Ascending aorta (tissue), 2 donors: Measurements from ENCODE around the gene RAB40B. TPM values are rescaled to one million over a fixed set of nuclear protein-coding genes. Genes with fewer than 3 reads are reported as not detected.

Experiments used
- DNase-seq, 2 donors: peaks; one replicate each; pipeline ENCODE4 v3.0.0-alpha.2; 2019; ENCODE audit warnings: low spot score in 2 of 2
- H3K27ac ChIP-seq, 2 donors: fragments of 200-600 bp; sonication (generic); one replicate each; pipeline ENCODE4 v1.5.1; 2016 to 2017; ENCODE audit warnings: mild to moderate bottlenecking in 1 of 2
- H3K27me3 ChIP-seq: fragments of 200-600 bp; sonication (generic); one replicate; pipeline ENCODE4 v1.5.1; 2017
- H3K36me3 ChIP-seq, 2 donors: fragments of 200-600 bp; sonication (generic); one replicate each; pipeline ENCODE4 v1.5.1; 2016
- H3K4me1 ChIP-seq, 2 donors: fragments of 200-600 bp; sonication (generic); one replicate each; pipeline ENCODE4 v1.5.1; 2016 to 2017; ENCODE audit warnings: mild to moderate bottlenecking in 1 of 2
- H3K4me3 ChIP-seq, 2 donors: fragments of 200-600 bp; sonication (generic); one replicate each; pipeline ENCODE4 v1.5.1; 2016 to 2017; ENCODE audit warnings: mild to moderate bottlenecking in 1 of 2
- H3K9me3 ChIP-seq, 2 donors: fragments of 200-600 bp; sonication (generic); one replicate each; pipeline ENCODE4 v1.5.1; 2016
- intact Hi-C: fragments of 100-400 bp; cut with DNase I; formaldehyde crosslinking; loops from one replicate; pipeline ENCODE4 v1.15.1; 2023
- total RNA-seq: library from RNA; depleted of rRNA; stranded (reverse); fragments of >200 nt; gene quantifications from one replicate; pipeline ENCODE4 v1.1.0, GENCODE V29; 2016
- TF ChIP-seq, protein P1 (sequence below), 3 experiments: fragments of 200-600 bp in 2 of 3; fragments of 450-650 bp in 1 of 3; sonication (generic) in 2 of 3; IDR thresholded peaks; one replicate each; pipeline ENCODE4 v1.5.1; 2016 to 2019; ENCODE audit warnings: antibody characterized with exemption in 3 of 3, mild to moderate bottlenecking in 1 of 3, moderate library complexity in 1 of 3

The RAB40B gene
- total RNA-seq, 1 donor from 2014 or later = 9.4 TPM

DNA sequence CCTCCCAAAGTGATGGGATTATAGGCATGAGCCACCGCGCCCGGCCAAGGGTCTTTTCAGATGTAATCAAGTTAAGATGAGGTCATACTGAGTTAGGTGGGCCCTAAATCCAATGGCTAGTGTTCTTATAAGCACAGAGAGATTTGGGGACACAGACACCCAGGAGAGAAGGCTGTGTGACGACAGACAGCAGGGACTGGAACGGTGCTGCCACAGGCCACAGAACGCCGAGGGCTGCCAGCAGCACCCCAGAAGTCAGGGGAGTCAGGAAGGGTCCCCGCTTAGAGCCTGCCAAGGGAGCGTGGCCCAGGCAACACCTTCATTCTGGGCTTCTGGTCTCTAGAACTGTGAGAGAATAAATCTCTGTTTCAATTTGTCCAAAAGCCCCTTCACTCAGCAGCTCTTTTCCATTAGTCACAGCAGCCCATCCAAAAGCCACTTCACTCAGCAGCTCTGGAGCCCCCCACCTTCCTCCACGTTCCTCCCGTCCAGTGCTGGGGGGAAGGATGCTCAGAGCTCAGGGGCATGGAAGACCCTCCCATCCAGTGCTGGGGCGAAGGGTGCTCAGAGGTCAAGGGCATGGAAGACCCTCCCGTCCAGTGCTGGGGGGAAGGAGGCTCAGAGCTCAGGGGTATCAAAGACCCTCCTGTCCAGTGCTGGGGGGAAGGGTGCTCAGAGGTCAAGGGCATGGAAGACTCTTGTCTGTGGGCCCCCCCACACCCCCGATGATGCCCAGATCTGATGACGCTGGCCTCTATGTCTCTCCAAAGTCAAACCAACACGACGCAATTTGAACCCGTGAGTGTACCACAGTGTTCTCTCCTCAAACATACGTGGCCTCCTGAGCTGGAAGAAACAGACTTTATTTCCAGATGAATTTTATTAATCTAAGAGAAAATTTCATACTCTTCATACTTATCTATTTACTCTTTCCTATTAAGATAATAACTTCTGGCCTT is 11.9 kb downstream of the RAB40B start:
- DNase-seq = no peak
- no peaks in the 10 kb centered on the region for H3K4me1 ChIP-seq
- no peak overlapping the region for H3K27ac ChIP-seq
- TF ChIP-seq, protein P1, sequence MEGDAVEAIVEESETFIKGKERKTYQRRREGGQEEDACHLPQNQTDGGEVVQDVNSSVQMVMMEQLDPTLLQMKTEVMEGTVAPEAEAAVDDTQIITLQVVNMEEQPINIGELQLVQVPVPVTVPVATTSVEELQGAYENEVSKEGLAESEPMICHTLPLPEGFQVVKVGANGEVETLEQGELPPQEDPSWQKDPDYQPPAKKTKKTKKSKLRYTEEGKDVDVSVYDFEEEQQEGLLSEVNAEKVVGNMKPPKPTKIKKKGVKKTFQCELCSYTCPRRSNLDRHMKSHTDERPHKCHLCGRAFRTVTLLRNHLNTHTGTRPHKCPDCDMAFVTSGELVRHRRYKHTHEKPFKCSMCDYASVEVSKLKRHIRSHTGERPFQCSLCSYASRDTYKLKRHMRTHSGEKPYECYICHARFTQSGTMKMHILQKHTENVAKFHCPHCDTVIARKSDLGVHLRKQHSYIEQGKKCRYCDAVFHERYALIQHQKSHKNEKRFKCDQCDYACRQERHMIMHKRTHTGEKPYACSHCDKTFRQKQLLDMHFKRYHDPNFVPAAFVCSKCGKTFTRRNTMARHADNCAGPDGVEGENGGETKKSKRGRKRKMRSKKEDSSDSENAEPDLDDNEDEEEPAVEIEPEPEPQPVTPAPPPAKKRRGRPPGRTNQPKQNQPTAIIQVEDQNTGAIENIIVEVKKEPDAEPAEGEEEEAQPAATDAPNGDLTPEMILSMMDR (IDR thresholded peaks at IDR 0.05) = no peak
- peaks cover 0 to 1% of the 10 kb centered on the region in 2 donors for H3K36me3 ChIP-seq
- H3K9me3 ChIP-seq = peaks cover 0 to under 1% of the 10 kb centered on the region in 2 donors
- no peak overlapping the region for H3K4me3 ChIP-seq
- intact Hi-C loops = no loop called here
- no peaks in the 10 kb centered on the region for H3K27me3 ChIP-seq

DNA sequence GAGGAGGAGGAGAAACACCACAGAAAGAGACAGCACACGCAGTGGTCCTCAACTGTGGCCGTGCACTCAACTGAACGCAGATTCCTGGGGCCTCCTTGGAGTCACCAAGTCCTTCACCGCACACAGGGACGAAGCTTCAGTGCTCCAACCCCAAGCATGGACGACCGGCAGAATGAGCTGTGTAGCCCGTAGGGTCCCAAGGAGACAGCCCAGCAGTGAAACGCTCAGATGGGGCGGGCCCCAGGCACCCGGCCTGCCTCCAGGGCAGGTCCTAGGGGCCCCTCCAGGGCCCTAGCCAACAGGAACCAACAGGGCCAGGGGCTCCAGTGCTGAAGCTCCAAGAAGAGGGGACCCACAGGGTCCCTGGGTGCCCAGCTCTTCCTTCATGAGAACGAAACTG is 13.2 kb downstream of the RAB40B start:
- Histone ChIP-seq H3K27ac (no peak overlapping the region), H3K36me3 (no peaks in the 10 kb centered on the region), H3K4me1 (no peaks in the 10 kb centered on the region), H3K9me3 (peaks cover 6 to 9% of the 10 kb centered on the region in 2 donors), H3K27me3 (no peaks in the 10 kb centered on the region), H3K4me3 (no peak overlapping the region)
- TF ChIP-seq, protein P1 (IDR thresholded peaks at IDR 0.05) = no peak
- DNase-seq = no peak
- intact Hi-C loops = no loop called here

DNA sequence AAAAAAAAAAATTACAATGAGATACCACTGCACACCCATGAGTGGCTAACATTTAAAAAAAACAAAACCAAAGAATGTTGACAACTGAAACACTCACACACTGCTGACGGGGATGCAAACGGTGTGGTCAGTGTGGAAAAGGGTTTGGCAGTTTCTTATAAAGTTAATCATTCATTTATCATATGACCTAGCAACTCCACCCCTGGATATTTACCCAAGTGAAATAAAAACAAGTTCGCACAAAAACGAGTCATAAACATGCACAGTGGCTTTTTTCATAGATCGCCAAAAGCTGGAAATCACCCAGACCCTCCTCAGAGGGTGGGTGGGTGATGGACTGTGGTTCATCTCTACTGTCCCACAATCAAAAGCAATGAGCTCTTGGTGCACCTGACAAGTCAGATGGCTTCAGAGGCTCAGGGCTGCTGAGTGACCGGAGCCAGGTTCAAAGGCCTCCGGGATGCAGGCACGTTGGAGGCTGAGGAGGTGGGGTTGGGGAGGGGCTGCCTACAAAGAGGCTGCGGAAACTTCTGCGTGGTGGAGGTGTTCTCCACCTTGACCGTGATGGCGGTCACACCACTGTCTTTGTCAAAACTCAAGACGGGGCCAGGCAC is 14.2 kb downstream of the RAB40B start:
- Histone ChIP-seq H3K27ac (no peak overlapping the region), H3K36me3 (no peaks in the 10 kb centered on the region), H3K4me3 (no peak overlapping the region), H3K4me1 (no peaks in the 10 kb centered on the region), H3K9me3 (peaks cover 6 to 9% of the 10 kb centered on the region in 2 donors), H3K27me3 (no peaks in the 10 kb centered on the region)
- intact Hi-C loops = no loop called here
- no peak for DNase-seq
- TF ChIP-seq, protein P1 (IDR thresholded peaks at IDR 0.05) = no peak

DNA sequence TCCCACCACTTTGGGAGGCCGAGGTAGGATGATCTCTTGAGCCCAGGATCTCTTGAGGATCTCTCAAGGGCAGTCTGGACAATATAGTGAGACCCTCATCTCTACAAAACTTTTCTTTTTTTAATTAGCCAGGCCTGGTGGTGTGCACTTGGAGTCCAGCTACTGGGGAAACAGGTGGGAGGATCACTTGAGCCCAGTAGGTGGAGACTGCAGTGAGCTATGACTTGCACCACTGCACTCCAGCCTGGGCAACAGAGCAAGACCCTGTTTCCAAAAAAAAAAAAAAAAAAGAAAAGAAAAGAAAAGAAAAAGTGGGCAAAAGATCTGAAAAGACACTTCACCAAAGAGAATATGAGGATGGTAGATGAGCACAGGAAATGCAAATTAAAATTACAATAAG is 15.0 kb downstream of the RAB40B start:
- Histone ChIP-seq H3K9me3 (peaks cover 6 to 9% of the 10 kb centered on the region in 2 donors), H3K4me3 (no peak overlapping the region), H3K4me1 (no peaks in the 10 kb centered on the region), H3K36me3 (no peaks in the 10 kb centered on the region), H3K27ac (no peak overlapping the region), H3K27me3 (no peaks in the 10 kb centered on the region)
- no peak for DNase-seq
- intact Hi-C loops = no loop called here
- TF ChIP-seq, protein P1 (IDR thresholded peaks at IDR 0.05) = no peak

DNA sequence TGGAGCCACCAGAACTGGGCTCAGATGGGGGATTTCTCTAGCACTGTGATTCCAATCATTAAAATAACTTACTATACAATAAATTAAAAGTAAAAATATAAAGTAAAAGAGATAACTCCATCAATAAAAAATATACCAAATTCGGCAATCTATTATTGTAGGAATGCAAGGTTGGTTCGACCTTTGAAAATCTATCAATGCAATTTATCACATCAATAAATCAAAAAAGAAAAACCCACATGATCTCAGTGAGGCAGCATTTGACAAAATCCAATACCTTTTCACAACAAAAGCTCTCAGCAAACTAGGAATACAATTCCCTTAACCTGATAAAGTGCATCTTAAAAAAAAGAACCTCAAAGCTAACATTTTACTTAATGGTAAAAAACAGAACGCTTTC is 17.0 kb downstream of the RAB40B start:
- Histone ChIP-seq H3K9me3 (peaks cover 6 to 9% of the 10 kb centered on the region in 2 donors), H3K36me3 (no peaks in the 10 kb centered on the region), H3K4me1 (no peaks in the 10 kb centered on the region), H3K27me3 (no peaks in the 10 kb centered on the region), H3K27ac (no peak overlapping the region), H3K4me3 (no peak overlapping the region)
- TF ChIP-seq, protein P1 (IDR thresholded peaks at IDR 0.05) = no peak
- DNase-seq = no peak
- intact Hi-C loops = no loop called here
